Duodenal mucosa (tissue), 2 donors: ENCODE results near the gene CKAP2L.
"Not testable (repeated sequence)": the region's sequence is repeated elsewhere in the genome, so short reads cannot be mapped to it uniquely, and the experiment has no call there.

ENCODE experiments used
- H3K27ac ChIP-seq: one replicate; pipeline ENCODE4 v1.7.0; 2013; ENCODE audit warnings: low read depth, low read length
- H3K27me3 ChIP-seq, 2 donors: one replicate each; pipeline ENCODE4 v1.7.0; 2013; ENCODE audit warnings: low read length in 2 of 2, control low read depth in 1 of 2; ENCODE audit not compliant: insufficient read depth in 2 of 2, control insufficient read depth in 1 of 2
- H3K36me3 ChIP-seq, 2 donors: one replicate each; pipeline ENCODE4 v1.7.0; 2013; ENCODE audit warnings: low read length in 2 of 2, control low read depth in 1 of 2; ENCODE audit not compliant: insufficient read depth in 2 of 2, control insufficient read depth in 1 of 2
- H3K4me1 ChIP-seq, 2 donors: one replicate each; pipeline ENCODE4 v1.7.0; 2013; ENCODE audit warnings: low read length in 2 of 2, control low read depth in 1 of 2; ENCODE audit not compliant: insufficient read depth in 2 of 2, control insufficient read depth in 1 of 2
- H3K4me3 ChIP-seq, 2 donors: one replicate each; pipeline ENCODE4 v1.7.0; 2013; ENCODE audit warnings: low read length in 2 of 2, low read depth in 1 of 2
- H3K9ac ChIP-seq, 2 donors: one replicate each; pipeline ENCODE4 v1.7.0; 2013; ENCODE audit warnings: low read length in 2 of 2, low read depth in 1 of 2
- H3K9me3 ChIP-seq, 2 donors: one replicate each; pipeline ENCODE4 v1.7.0; 2013; ENCODE audit warnings: low read length in 2 of 2, control low read depth in 1 of 2; ENCODE audit not compliant: control insufficient read depth in 1 of 2

The CKAP2L gene

GRCh38 chr2:112721819-112722522 is 42.4 kb downstream of the CKAP2L start:
- Histone ChIP-seq H3K9me3 (no peaks in the 10 kb centered on the region), H3K36me3 (no peaks in the 10 kb centered on the region), H3K4me3 (no peak overlapping the region), H3K27me3 (peaks cover 0 to under 1% of the 10 kb centered on the region in 2 donors), H3K27ac (no peak overlapping the region), H3K4me1 (peaks cover 2 to 5% of the 10 kb centered on the region in 2 donors), H3K9ac (no peak overlapping the region)

DNA sequence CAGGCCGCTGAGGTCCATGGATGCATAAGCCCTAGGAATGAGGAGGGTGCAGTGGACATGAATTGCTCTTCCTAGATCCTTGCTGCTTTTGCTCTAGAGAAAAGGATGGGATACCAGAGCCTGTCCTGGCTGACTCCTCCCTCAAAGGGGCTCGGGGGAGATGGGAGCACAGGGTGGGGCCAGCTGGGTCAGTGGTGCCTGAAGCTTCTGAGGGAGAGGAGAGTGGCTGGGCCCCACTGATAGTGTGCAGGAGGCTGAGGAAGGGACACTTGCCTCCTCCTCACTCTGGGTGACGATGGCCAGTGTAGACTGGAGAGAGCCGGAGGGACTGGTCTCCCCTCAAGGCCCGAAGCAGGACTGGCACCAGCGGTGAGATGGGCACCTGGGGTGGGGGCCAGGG is 43.6 kb downstream of the CKAP2L start, which contains the start of gene NT5DC4:
TSS of gene NT5DC4 (plus strand) at position 236 of the 400 bp plus-strand sequence. CDS start at position 296, 60 bp downstream.
- no peaks in the 10 kb centered on the region for H3K36me3 ChIP-seq
- no peaks in the 10 kb centered on the region for H3K27me3 ChIP-seq
- H3K27ac ChIP-seq: no peak within 1 kb of the TSS
- no peak within 1 kb of the TSS for H3K9ac ChIP-seq
- no peak within 1 kb of the TSS for H3K4me3 ChIP-seq
- H3K9me3 ChIP-seq: no peaks in the 10 kb centered on the region
- H3K4me1 ChIP-seq: peaks cover 0 to 2% of the 10 kb centered on the region in 2 donors

DNA sequence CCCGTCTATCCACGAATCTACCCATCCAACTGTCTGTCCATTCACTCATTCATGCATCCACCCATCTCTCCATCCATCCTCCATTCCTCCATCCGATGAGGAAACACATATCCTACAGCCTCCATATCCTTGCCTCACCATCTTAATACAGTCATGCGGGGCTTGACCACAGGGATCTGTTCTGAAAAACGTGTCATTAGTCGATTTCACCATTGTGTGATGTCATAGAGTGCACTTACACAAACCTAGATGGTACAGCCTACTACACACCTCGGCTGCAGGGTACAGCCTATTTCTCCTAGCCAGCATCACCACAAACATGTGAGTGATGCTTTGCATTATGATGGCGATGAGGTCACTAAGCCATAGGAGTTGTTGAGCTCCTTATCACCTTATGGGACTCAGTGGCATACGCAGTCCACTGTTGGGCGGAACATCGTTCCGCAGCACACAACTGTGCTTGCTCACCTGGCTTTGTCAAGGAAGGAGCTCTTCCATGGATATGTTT is 45.5 kb downstream of the CKAP2L start:
- no peak overlapping the region for H3K4me3 ChIP-seq
- no peak overlapping the region for H3K27ac ChIP-seq
- H3K4me1 ChIP-seq: no peaks in the 10 kb centered on the region
- H3K9ac ChIP-seq: no peak overlapping the region
- H3K9me3 ChIP-seq: no peaks in the 10 kb centered on the region
- no peaks in the 10 kb centered on the region for H3K27me3 ChIP-seq
- H3K36me3 ChIP-seq: no peaks in the 10 kb centered on the region

DNA sequence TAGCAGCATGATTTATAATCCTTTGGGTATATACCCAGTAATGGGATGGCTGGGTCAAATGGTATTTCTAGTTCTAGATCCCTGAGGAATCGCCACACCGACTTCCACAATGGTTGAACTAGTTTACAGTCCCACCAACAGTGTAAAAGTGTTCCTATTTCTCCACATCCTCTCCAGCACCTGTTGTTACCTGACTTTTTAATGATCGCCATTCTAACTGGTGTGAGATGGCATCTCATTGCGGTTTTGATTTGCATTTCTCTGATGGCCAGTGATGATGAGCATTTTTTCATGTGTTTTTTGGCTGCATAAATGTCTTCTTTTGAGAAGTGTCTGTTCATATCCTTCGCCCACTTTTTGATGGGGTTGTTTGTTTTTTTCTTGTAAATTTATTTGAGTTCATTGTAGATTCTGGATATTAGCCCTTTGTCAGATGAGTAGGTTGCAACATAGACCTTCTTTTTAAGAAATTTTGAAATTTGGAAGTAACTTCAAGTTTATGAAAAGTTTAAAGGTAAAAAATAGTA is 47.5 kb downstream of the CKAP2L start:
- H3K27ac ChIP-seq, H3K27me3 ChIP-seq, H3K9ac ChIP-seq, H3K4me1 ChIP-seq, H3K36me3 ChIP-seq, H3K4me3 ChIP-seq, H3K9me3 ChIP-seq: not testable (repeated sequence)

DNA sequence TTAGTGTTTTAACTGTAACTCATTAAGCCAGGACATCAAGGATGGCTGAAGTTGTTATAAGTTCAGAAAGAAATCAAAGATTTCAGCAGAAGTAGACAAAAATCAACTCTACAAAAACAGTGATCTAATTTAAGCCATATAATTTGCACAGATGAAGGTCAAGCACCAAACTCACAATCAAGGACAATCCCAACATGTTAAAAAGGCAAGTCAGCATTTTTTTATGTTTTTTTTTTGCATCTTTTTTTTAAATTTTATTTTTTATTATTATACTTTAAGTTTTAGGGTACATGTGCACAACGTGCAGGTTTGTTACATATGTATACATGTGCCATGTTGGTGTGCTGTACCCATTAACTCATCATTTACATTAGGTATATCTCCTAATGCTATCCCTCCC is 48.3 kb downstream of the CKAP2L start:
- not testable (repeated sequence) for H3K4me1 ChIP-seq, H3K9ac ChIP-seq, H3K27me3 ChIP-seq, H3K36me3 ChIP-seq, H3K27ac ChIP-seq, H3K4me3 ChIP-seq, H3K9me3 ChIP-seq

DNA sequence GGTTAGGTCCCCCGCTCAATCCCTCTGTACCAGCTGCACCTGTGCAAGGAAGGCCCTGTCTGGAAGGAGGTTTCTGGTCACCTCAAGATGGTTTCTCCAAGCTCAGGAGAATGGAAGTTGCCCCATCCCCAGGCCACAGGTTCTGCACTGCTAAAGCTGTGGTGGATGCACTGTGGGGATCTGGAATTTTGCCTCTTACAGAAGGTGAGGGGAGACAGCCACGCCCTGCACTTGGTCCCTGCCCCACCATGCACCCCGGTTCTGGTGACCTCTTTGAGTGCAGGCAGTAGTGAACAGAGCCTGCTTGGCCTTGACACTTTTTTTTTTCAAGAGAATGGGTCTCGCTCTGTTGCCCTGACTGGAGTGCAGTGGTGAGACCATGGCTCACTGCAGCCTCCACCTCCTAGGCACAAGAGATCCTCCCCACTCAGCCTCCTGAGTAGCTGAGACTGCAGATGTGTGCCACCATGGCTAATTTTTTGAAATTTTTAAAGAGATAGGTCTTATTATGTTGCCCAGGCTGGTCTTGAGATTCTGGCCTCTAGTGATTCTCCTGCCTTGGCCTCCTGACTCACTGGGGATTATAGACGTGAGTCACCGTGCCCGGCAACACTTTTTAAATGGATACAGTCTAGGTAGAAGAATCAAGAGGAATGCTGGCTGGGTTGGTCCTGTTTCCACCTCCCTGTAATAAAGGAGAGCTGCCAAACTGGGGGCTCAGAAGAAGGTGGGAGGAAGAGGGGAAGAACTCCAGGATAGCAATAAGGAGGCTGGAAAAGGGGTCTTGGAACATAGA is 49.4 kb downstream of the CKAP2L start:
- Histone ChIP-seq H3K4me3 (no peak overlapping the region), H3K27me3 (peaks cover 0 to 5% of the 10 kb centered on the region in 2 donors), H3K36me3 (no peaks in the 10 kb centered on the region), H3K9me3 (no peaks in the 10 kb centered on the region), H3K9ac (no peak overlapping the region), H3K27ac (no peak overlapping the region), H3K4me1 (no peaks in the 10 kb centered on the region)

GRCh38 chr2:112714331-112714730 is 50.1 kb downstream of the CKAP2L start:
- Histone ChIP-seq H3K9ac (no peak overlapping the region), H3K27ac (no peak overlapping the region), H3K4me1 (no peaks in the 10 kb centered on the region), H3K36me3 (no peaks in the 10 kb centered on the region), H3K4me3 (no peak overlapping the region), H3K27me3 (peaks cover 0 to 5% of the 10 kb centered on the region in 2 donors), H3K9me3 (no peaks in the 10 kb centered on the region)

GRCh38 chr2:112713926-112714325 is 50.5 kb downstream of the CKAP2L start:
- Histone ChIP-seq H3K9ac (no peak overlapping the region), H3K4me1 (no peaks in the 10 kb centered on the region), H3K4me3 (no peak overlapping the region), H3K27ac (no peak overlapping the region), H3K9me3 (no peaks in the 10 kb centered on the region), H3K27me3 (peaks cover 0 to 5% of the 10 kb centered on the region in 2 donors), H3K36me3 (no peaks in the 10 kb centered on the region)

- Histone ChIP-seq H3K9me3 (no peaks in the 10 kb centered on the region), H3K27ac (no peak overlapping the region), H3K4me3 (no peak overlapping the region), H3K9ac (no peak overlapping the region), H3K27me3 (peaks cover 0 to 5% of the 10 kb centered on the region in 2 donors), H3K4me1 (no peaks in the 10 kb centered on the region), H3K36me3 (no peaks in the 10 kb centered on the region)
Observed at GRCh38 chr2:112713585-112713925, 50.9 kb downstream of the CKAP2L start.

DNA sequence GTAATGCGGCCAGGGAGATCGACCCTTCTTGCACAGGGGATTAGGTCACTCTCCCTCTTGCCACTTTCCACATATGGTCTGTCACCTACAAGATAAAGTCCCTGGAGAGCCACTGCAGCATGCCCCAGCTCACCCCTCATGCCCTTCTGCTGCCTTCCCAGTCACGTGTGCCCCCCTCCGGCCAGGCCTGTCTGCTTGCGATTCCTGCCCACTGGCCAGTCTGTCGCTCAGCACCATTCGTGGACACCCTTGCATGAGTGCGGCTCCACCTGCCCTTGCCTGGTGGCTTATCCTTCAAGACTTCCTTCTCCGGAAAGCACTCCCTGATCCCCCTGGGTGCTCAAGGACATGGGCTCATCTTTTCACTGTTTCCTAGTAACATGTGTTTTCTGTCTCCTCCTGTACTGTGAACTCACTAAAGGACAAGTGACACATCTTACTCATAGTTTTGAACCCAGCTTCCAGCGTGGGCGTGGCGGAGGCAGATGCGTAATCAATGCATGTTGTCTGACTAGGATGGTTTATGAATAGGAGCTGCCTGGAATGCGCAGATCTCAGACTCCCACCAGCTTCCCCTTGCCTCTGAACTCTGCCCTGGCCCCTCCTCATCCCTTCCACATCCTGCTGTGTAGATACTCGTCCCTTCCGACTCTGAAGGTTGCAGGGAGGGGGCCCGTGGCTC is 51.4 kb downstream of the CKAP2L start:
- H3K27me3 ChIP-seq: peaks cover 0 to 5% of the 10 kb centered on the region in 2 donors

More for the DNA sequence above, 51.4 kb downstream of the CKAP2L start:
- no peak overlapping the region for H3K4me3 ChIP-seq
- no peaks in the 10 kb centered on the region for H3K9me3 ChIP-seq
- no peaks in the 10 kb centered on the region for H3K36me3 ChIP-seq
- H3K9ac ChIP-seq: no peak overlapping the region
- no peaks in the 10 kb centered on the region for H3K4me1 ChIP-seq
- no peak overlapping the region for H3K27ac ChIP-seq
